ENCODE data around the gene SF3A2. TPM values are rescaled to one million over a fixed set of nuclear protein-coding genes. Genes with fewer than 3 reads are reported as not detected.

Gene SF3A2
- polyA plus RNA-seq, 1 donor from 2014 or later = 14.4 TPM

GRCh38 chr19:2283835-2284507 is 47.3 kb downstream of the SF3A2 start:
- no peaks in the 10 kb centered on the region for H3K9me3 ChIP-seq (ENCODE audit: low read length)
- H3K79me2 ChIP-seq (replicated peaks; ENCODE audit: insufficient read depth, low read length) = no peaks in the 10 kb centered on the region
- H3K4me3 ChIP-seq (ENCODE audit: low read length) = no peak overlapping the region
- no peak overlapping the region for H3K4me2 ChIP-seq (ENCODE audit: low read length)
- no peaks in the 10 kb centered on the region for H3F3A ChIP-seq (ENCODE audit: insufficient read depth, low read length, poor library complexity, severe bottlenecking)
- H4K20me1 ChIP-seq (ENCODE audit: insufficient read depth) = no peaks in the 10 kb centered on the region
- H3K27ac ChIP-seq (ENCODE audit: low read length) = no peak overlapping the region
- H2AFZ ChIP-seq (ENCODE audit: low read depth, low read length) = no peak overlapping the region
- no peaks in the 10 kb centered on the region for H3K9me2 ChIP-seq (ENCODE audit: insufficient read depth, low read length)
- TF ChIP-seq SMC3 (conservative IDR thresholded peaks at IDR 0.05; ENCODE audit: poor library complexity) (no peak), REST (IDR thresholded peaks at IDR 0.05; ENCODE audit: borderline replicate concordance) (no peak), MXI1 (conservative IDR thresholded peaks at IDR 0.05; ENCODE audit: poor library complexity, severe bottlenecking) (no peak), TAF1 (IDR thresholded peaks at IDR 0.05; ENCODE audit: low read depth) (no peak), EP300 (conservative IDR thresholded peaks at IDR 0.05; ENCODE audit: poor library complexity, severe bottlenecking) (no peak), EZH2 (IDR thresholded peaks at IDR 0.05; ENCODE audit: borderline replicate concordance, insufficient read depth, low read length, poor library complexity, severe bottlenecking) (no peak), RAD21 (conservative IDR thresholded peaks at IDR 0.05) (no peak), CTCF (IDR thresholded peaks at IDR 0.05; ENCODE audit: poor library complexity, severe bottlenecking) (no peak), POLR2AphosphoS5 (IDR thresholded peaks at IDR 0.05) (no peak)
- H3K9ac ChIP-seq (ENCODE audit: low read length) = no peak overlapping the region
- no peaks in the 10 kb centered on the region for H3K36me3 ChIP-seq (ENCODE audit: insufficient read depth, low read length)
- H3K27me3 ChIP-seq (ENCODE audit: insufficient read depth, low read depth, low read length) = peaks cover 36% of the 10 kb centered on the region

- H3K27ac ChIP-seq (ENCODE audit: low read length) = no peak overlapping the region
- no peaks in the 10 kb centered on the region for H3K79me2 ChIP-seq (replicated peaks; ENCODE audit: insufficient read depth, low read length)
- H2AFZ ChIP-seq (ENCODE audit: low read depth, low read length) = no peak overlapping the region
- H3K36me3 ChIP-seq (ENCODE audit: insufficient read depth, low read length) = no peaks in the 10 kb centered on the region
- H3K9me2 ChIP-seq (ENCODE audit: insufficient read depth, low read length) = no peaks in the 10 kb centered on the region
- H3K27me3 ChIP-seq (ENCODE audit: insufficient read depth, low read depth, low read length) = peaks cover 62% of the 10 kb centered on the region
- H3F3A ChIP-seq (ENCODE audit: insufficient read depth, low read length, poor library complexity, severe bottlenecking) = no peaks in the 10 kb centered on the region
- no peaks in the 10 kb centered on the region for H3K9me3 ChIP-seq (ENCODE audit: low read length)
- H3K4me2 ChIP-seq (ENCODE audit: low read length) = no peak overlapping the region
- no peak overlapping the region for H3K4me3 ChIP-seq (ENCODE audit: low read length)
- TF ChIP-seq POLR2AphosphoS5 (IDR thresholded peaks at IDR 0.05) (no peak), RAD21 (conservative IDR thresholded peaks at IDR 0.05) (no peak), MXI1 (conservative IDR thresholded peaks at IDR 0.05; ENCODE audit: poor library complexity, severe bottlenecking) (no peak), EP300 (conservative IDR thresholded peaks at IDR 0.05; ENCODE audit: poor library complexity, severe bottlenecking) (no peak), EZH2 (IDR thresholded peaks at IDR 0.05; ENCODE audit: borderline replicate concordance, insufficient read depth, low read length, poor library complexity, severe bottlenecking) (no peak), CTCF (IDR thresholded peaks at IDR 0.05; ENCODE audit: poor library complexity, severe bottlenecking) (no peak), SMC3 (conservative IDR thresholded peaks at IDR 0.05; ENCODE audit: poor library complexity) (no peak), REST (IDR thresholded peaks at IDR 0.05; ENCODE audit: borderline replicate concordance) (no peak), TAF1 (IDR thresholded peaks at IDR 0.05; ENCODE audit: low read depth) (no peak)
- H3K9ac ChIP-seq (ENCODE audit: low read length) = no peak overlapping the region
- H4K20me1 ChIP-seq (ENCODE audit: insufficient read depth) = no peaks in the 10 kb centered on the region
Observed at GRCh38 chr19:2286402-2287140, 49.9 kb downstream of the SF3A2 start.

All from neural cell (in vitro differentiated cells).